Measurements from ENCODE around the gene MRPL14. TPM values are rescaled to one million over a fixed set of nuclear protein-coding genes. Genes with fewer than 3 reads are reported as not detected.
A peak's percentile ranks its signal among the peaks of the same experiment; 100 is the strongest.

The MRPL14 gene
- total and polyA plus RNA-seq, 10 of the 15 experiments (the other 5 are each of a cell fraction or from before 2014, with no cell fraction given), result 80.5 to 294 (median 122) TPM

- ChIA-PET POLR2A (interaction anchor here (0.6 kb wide), 1 partner anchor 363 kb away, joined by 3 read pairs; the partner anchor contains the start of gene VEGFA), CTCF (interaction anchor here (0.7 to 2.9 kb wide), 7 partner anchors 11 to 104 kb away, joined by 3 to 11 read pairs (median 4); no protein-coding TSS in a partner anchor), RAD21 (ENCODE audit: unreplicated experiment) (no interaction called here), SMC1A (ENCODE audit: uncharacterized antibody, unreplicated experiment) (interaction anchor here (0.7 to 1.1 kb wide), 3 partner anchors 12 to 101 kb away, joined by 3 to 4 read pairs (median 3); no protein-coding TSS in a partner anchor)
- H2AFZ ChIP-seq (ENCODE audit: control insufficient read depth, low read depth, low read length), result no peak overlapping the region
- no peak overlapping the region for H3K9ac ChIP-seq (ENCODE audit: control insufficient read depth, insufficient read depth, low read length)
- peaks cover 4% of the 10 kb centered on the region; the same call in 1 of the 2 replicates for H3K4me1 ChIP-seq (ENCODE audit: control insufficient read depth, insufficient read depth, low read length)
- in situ Hi-C loops (cut with MboI), result no loop called here
- H3K27ac ChIP-seq (ENCODE audit: control insufficient read depth, insufficient read depth), result no peak overlapping the region
- no peak for TF ChIP-seq NR2F1 (conservative IDR thresholded peaks at IDR 0.05)
- no peak for TF ChIP-seq E2F8 (IDR thresholded peaks at IDR 0.05; ENCODE audit: low read depth, partially characterized antibody)
- peak; percentile 74 for TF ChIP-seq HCFC1 (IDR thresholded peaks at IDR 0.05; ENCODE audit: low read length)
- TF ChIP-seq SIX5 (IDR thresholded peaks at IDR 0.05; ENCODE audit: low read depth, low read length, severe bottlenecking), result peak; percentile 74
- no peak for TF ChIP-seq ZNF592 (IDR thresholded peaks at IDR 0.05)
- peak; percentile 41; the same call in 1 of the 2 replicates for TF ChIP-seq IKZF1 (conservative IDR thresholded peaks at IDR 0.05)
- no peak overlapping the region; the same call in 1 of the 2 replicates for H3K4me2 ChIP-seq (ENCODE audit: control insufficient read depth, insufficient read depth)
- no peak overlapping the region for H3K4me3 ChIP-seq
- BruUV-seq (replicated peaks), result no TSS peak
- peak; percentile 92 for FAIRE-seq
- no peak for DNase-seq (ENCODE audit: low read depth, low spot score)
- H3K9me3 ChIP-seq (replicated peaks; ENCODE audit: control insufficient read depth, insufficient read depth, low read length), result no peaks in the 10 kb centered on the region
- H4K20me1 ChIP-seq (ENCODE audit: control insufficient read depth, insufficient read depth), result no peaks in the 10 kb centered on the region
- ATAC-seq, result peak; percentile 76
- no peaks in the 10 kb centered on the region; a peak in 1 of 4 replicates for H3K36me3 ChIP-seq (ENCODE audit: control insufficient read depth in 2 of 2, insufficient read depth in 2 of 2, low read length in 1 of 2)
- no peaks in the 10 kb centered on the region for H3K27me3 ChIP-seq (replicated peaks in 1 of 2; ENCODE audit: control insufficient read depth in 2 of 2, insufficient read depth in 2 of 2, low read length in 1 of 2)
- WGBS (ENCODE audit: insufficient coverage, insufficient replicate concordance, low lambda C conversion rate, missing lambda C conversion rate), result 51% methylated on average over 9 of the region's 9 CpGs
- intact Hi-C loops (cut with micrococcal nuclease; ENCODE audit: unreplicated experiment), result no loop called here
- peaks cover 6% of the 10 kb centered on the region for H3K79me2 ChIP-seq (ENCODE audit: control insufficient read depth, insufficient read depth, low read length)
Measured at GRCh38 chr6:44133003-44133931, 6.0 kb upstream of the MRPL14 start.

All from GM12878 (cell line).